GM15510 (cell line): ENCODE data around the gene CASP6.

Experiments
- POLR2A ChIP-seq: IDR thresholded peaks from 3 replicates; pipeline ENCODE4 v1.6.1; 2011; ENCODE audit warnings: borderline replicate concordance; ENCODE audit not compliant: insufficient read length; ENCODE audit errors: extremely low read depth

The CASP6 gene

GRCh38 chr4:109729117-109729717, 26.0 kb upstream of the CASP6 start:
- no peak for TF ChIP-seq POLR2A

DNA sequence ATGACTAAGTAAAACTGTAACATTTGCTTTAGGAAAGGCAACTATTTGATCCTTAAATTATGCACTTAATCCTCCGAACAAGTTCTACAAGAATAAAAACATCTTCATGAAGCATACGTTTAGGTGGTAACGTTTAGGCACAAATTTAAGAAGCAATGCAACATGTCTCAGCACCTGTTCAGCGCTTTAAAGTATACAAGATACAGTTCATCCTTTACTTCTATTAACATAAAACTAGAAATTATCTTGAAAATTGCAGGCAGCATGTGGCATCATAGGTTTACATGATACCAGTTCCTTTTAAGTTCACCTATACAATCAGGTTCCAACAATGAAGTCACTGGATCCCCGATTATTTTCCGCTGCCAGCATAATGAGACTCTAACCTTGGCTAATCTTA, 25.1 kb upstream of the CASP6 start:
- TF ChIP-seq POLR2A, result no peak

GRCh38 chr4:109723110-109723509, 19.9 kb upstream of the CASP6 start:
- no peak for TF ChIP-seq POLR2A

GRCh38 chr4:109722357-109722756, 19.1 kb upstream of the CASP6 start:
- TF ChIP-seq POLR2A, result no peak

- TF ChIP-seq POLR2A, result no peak
Measured at GRCh38 chr4:109721033-109721432, 17.8 kb upstream of the CASP6 start.

GRCh38 chr4:109719604-109720003, 16.4 kb upstream of the CASP6 start:
- TF ChIP-seq POLR2A, result no peak

DNA sequence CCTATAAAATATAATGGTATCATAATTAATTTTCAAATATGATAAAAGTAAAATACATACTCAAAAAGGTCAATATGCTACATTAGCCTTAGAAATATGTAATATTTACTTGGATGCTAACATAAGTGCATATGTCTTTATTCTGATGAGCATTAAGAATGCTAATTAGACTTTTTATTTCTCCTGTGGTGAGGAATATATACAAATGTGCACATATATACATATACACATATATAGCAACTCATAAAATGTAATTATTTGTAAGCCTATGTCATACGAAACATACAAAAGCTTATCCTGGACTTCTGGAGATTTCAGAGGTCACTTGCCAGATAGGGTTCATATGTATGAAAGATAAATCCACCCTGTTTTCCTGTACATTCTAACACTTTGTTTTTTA, 15.5 kb upstream of the CASP6 start:
- TF ChIP-seq POLR2A, result no peak

DNA sequence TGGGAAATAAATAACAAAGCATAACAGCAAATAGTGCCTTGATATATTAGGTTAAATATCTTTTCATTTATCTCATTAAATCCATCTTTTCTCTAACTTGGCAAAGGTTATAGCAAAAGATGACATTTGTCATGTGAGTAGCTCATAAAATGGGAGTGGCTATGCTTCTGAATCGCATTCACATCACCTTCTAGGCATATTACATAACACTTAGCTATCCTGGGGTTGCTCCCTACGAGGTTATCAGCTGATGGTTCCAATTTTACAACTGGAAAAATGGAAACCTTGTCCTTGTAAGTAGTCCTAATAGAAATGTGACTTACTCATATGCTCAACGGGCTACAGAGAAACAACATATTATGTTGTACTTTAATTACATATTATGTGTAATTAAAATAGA, 10.3 kb upstream of the CASP6 start:
- TF ChIP-seq POLR2A, result no peak

DNA sequence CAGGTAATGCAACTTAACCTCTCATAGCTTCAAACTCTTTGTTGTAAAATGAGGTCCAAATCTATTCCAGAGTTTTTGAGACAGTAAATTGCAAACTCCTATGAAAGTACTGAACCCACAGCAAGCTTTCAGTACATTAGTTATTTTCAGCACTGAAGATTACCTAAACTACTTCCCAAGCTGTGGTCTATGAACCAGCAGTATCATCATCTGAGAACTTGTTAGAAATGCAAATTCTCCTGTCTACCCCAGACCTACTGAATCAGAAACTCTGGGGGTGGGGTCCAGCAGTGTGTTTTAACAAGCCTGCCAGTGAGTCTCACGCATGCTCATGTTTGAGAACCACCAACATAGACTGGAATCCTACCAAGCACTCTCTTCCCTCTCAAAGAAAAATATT, 5.7 kb upstream of the CASP6 start:
- TF ChIP-seq POLR2A, result no peak

DNA sequence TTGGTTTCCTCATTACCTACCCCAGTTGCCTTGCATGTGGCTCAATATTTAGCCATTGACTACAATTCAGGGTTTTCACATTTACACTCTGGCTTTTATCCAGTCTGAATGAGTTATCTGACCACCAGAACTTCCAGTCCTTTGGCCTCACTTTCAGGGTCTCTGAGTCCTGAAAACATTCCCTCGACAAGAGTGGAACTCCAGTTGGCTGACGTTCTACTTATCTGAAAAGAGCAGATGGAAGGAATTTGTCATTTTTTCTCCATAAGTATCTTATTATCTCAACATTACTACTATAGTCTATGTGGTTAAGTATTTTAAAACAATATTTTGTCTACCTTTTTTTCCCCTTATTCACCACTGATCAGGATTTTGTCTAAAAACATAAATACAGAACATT, 5.2 kb upstream of the CASP6 start:
- no peak for TF ChIP-seq POLR2A

DNA sequence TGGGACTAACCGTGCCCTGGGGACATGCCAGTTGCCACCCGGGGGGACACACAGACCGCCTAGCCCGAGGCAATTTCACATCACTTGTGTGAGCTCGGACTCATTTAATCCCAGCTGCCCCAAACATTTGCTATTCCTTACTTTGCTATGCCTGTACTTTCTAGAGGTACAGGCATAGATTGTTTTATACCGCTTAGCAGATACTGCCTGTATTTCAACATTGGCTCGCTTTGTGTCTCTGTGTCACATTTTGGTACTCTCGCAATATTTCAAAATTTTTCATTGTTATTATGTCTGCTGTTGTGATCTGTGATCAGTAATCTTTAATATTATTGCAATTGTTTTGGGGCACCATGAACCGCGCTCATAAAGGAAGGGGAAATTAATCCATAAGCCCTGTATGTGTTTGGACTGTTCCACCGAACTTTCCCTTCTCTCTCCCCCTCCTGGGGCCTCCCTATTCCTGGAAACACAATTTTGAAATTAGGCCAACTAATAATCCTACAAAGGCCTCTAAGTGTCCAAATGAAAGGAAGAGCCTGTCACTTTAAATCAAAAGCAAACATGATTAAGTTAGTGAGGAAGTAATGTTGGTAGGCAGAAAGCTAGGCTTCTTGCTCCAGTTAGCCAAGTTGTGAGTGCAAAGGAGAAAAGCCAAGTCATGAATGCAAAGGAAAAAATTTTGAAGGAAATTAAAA, 568 bp upstream of the CASP6 start:
- TF ChIP-seq POLR2A, result no peak

GRCh38 chr4:109701566-109702410, 1.5 kb downstream of the CASP6 start:
- TF ChIP-seq POLR2A, result no peak

GRCh38 chr4:109699553-109700225, 3.6 kb downstream of the CASP6 start:
- no peak for TF ChIP-seq POLR2A

DNA sequence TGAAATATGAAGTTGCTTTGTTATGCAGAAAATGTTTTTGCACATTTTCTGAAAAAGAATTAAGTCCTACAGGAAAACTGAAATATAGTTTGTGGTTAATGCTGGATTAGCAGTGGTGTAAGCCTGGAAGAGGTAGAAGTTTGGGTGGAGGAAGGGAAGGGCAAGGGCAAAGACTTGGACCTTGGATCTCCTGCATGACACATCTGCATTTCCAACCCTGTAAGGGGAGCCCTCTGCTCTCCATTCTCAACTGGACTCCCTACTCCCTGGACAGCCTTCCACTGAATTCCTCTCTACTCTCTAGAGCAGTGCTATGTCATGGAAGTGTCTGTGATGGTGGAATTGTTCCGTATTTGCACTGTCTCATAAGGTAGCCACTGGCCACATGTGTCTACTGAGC, 4.6 kb downstream of the CASP6 start:
- no peak for TF ChIP-seq POLR2A

DNA sequence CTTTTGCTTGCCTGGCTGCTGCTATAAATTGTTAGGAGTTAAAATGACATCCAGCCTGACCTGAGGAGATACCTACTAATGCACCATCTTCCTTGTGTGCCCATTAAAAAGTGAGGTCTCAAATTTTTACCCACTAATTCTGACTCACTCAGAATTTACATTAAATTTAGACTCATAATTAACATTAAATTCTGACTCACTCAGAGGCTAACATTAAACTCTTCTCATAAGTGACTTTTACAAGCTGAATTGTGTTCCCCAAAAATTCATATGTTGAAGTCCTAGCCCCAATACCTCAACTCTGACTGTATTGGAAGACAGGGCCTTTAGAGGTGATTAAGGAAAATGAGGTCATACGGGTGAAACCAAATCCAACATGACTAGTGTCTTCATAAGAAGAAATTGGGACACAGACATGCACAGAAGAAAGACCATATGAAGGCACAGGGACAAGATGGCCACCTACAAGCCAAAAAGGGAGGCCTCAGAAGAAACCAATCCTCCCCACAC, 11.8 kb downstream of the CASP6 start:
- no peak for TF ChIP-seq POLR2A
